Retina (tissue), 1 donor: ENCODE data around the gene CD36.

Source experiments
- DNase-seq: peaks from one replicate; pipeline ENCODE4 v3.0.0-alpha.2; 2016

The CD36 gene

GRCh38 chr7:80629023-80629422 lies 9.4 kb upstream of the CD36 start:
- DNase-seq, result no peak

GRCh38 chr7:80630608-80631405 lies 7.6 kb upstream of the CD36 start:
- no peak for DNase-seq

- no peak for DNase-seq
Observed at GRCh38 chr7:80631421-80631820, 7.0 kb upstream of the CD36 start.

- no peak for DNase-seq
Observed at GRCh38 chr7:80632139-80632538, 6.3 kb upstream of the CD36 start.

- DNase-seq, result no peak
Observed at GRCh38 chr7:80632819-80633218, 5.6 kb upstream of the CD36 start.

GRCh38 chr7:80634505-80634904 lies 3.9 kb upstream of the CD36 start:
- no peak for DNase-seq

- no peak for DNase-seq
Observed at GRCh38 chr7:80635533-80635932, 2.9 kb upstream of the CD36 start.

GRCh38 chr7:80635998-80636397 lies 2.4 kb upstream of the CD36 start:
- DNase-seq, result no peak

- no peak for DNase-seq
Observed at GRCh38 chr7:80636709-80637108, 1.7 kb upstream of the CD36 start.

GRCh38 chr7:80637454-80637853 lies 988 bp upstream of the CD36 start:
- DNase-seq, result no peak

GRCh38 chr7:80639011-80639410 lies 569 bp downstream of the CD36 start:
- DNase-seq, result no peak

GRCh38 chr7:80640846-80641245 lies 2.4 kb downstream of the CD36 start:
- DNase-seq, result no peak

- no peak for DNase-seq
Observed at GRCh38 chr7:80641548-80641947, 3.1 kb downstream of the CD36 start.

- no peak for DNase-seq
Observed at GRCh38 chr7:80642871-80643270, 4.4 kb downstream of the CD36 start.

GRCh38 chr7:80643336-80643915 lies 5.0 kb downstream of the CD36 start:
- DNase-seq, result peak; percentile 43

- no peak for DNase-seq
Observed at GRCh38 chr7:80644054-80644453, 5.6 kb downstream of the CD36 start.

- no peak for DNase-seq
Observed at GRCh38 chr7:80646083-80646865, 7.8 kb downstream of the CD36 start.

GRCh38 chr7:80647436-80647835 lies 9.0 kb downstream of the CD36 start:
- no peak for DNase-seq

- DNase-seq, result no peak
Observed at GRCh38 chr7:80648031-80648600, 9.7 kb downstream of the CD36 start.

- DNase-seq, result no peak
Observed at GRCh38 chr7:80649011-80649410, 10.6 kb downstream of the CD36 start.

- DNase-seq, result no peak
Observed at GRCh38 chr7:80650030-80650429, 11.6 kb downstream of the CD36 start.

GRCh38 chr7:80651471-80651870 lies 13.0 kb downstream of the CD36 start:
- no peak for DNase-seq

GRCh38 chr7:80653244-80653643 lies 14.8 kb downstream of the CD36 start:
- DNase-seq, result no peak

GRCh38 chr7:80654887-80655340 lies 16.5 kb downstream of the CD36 start:
- no peak for DNase-seq
